Stimulated activated CD4-positive, alpha-beta T cell treated with anti-CD3 and anti-CD28 coated beads, Interleukin-4, amount 100 ng/mL, for 24 hours (primary cell): ENCODE results near the gene DDX31.

ENCODE experiments used
- DNase-seq: peaks from one replicate; pipeline ENCODE4 v3.0.0-alpha.2; 2020

The DDX31 gene

DNA sequence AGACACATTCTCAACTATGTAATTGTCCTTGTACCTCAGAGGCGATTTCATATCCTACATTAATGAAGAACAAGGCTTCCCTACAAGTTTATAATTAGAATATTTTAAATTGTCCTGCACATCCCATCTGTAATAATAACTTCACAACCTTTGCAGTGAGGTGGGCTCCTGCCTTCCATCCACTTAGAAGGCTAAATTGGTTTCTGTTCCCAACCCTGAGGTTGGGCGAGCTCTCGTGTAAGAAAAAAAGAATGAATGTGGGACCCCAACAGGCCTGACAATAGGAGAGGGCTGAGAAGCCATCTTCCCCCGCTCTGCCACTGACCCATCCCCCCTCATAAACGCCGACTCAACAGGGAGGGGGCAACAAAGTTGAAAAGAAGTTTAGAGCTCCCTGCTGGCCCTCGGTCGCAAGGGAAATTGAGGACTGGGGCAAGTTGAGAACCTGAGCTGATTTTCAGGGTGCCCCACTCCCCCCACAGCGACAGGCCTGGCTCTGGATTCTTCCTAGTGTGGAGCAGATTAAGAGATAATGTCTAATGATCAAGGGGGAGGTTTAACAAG, 78.0 kb downstream of the DDX31 start:
- DNase-seq, result no peak

DNA sequence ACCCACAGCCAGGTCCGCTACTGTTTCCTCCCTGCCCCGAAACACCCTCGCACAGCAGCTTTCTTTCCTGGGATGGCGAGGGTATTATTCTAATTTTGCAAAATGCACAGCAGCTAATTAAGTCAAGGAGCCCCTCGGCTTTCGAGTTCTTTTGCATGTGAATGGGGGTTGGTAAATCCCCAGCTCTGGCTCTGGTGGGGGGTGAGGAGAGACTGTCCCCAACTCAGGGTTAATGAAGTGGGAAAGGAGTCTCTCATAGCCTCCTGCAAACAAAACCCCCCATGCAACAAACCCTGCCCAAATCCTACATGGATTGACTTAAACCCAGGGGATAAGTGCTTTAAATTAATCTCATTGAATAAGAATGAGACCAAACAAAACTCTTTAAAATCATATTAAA, 78.5 kb downstream of the DDX31 start:
- no peak for DNase-seq

- DNase-seq, result no peak
Observed at GRCh38 chr9:132590318-132591182, 79.2 kb downstream of the DDX31 start.

DNA sequence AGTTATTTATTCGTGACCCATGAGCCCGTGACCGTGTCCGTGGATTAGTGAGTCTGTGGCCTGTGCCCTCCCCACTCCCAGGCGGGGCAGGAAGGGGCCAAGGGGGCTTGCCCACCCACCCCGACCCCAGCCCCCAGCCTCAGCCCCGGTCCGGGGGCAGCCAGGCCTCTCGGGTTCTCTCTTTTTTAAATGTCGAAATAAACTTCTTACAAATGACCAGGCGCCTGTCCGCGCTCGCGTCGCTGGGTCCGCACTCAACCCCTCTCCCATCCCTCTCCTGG, 79.8 kb downstream of the DDX31 start:
- DNase-seq, result no peak

DNA sequence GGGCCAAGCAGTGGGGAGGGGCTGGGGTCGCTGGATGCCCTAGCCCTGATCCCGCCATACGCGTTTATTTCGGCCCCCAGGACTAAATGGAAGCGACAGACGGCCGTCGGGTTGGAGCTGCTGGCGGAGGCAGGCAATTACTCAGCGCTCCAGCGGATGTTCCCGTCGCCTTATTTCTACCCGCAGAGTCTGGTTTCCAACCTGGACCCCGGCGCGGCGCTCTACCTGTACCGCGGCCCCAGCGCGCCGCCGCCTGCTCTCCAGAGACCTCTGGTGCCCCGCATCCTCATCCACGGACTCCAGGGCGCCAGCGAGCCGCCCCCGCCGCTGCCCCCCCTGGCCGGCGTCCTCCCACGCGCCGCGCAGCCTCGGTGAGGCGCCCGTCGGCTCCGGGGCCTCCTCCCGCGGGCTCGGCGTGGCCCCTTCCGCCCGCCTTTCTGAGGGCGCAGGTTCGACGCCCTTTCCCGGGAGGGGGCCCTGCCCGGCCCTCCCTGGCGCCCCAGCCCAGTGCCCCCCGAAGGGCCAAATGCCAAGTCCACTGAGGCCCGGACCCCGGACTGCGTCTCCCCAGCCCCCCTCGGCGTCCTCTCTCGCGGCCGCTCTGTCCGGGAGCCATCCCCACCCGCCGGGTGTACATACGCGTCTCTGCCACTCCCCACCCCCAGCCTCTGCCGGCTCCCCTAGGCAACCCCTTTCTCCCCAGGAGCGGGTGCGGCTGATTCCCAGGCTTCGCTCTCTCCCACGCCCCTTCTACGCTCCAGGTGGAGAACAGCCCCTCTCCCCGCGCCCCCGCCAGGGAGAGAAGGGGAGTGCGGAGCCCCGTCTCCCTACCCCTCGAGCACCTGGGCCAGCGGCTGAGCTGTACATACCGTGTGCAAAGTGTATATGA, 80.4 kb downstream of the DDX31 start:
- no peak for DNase-seq

GRCh38 chr9:132588501-132589147, 81.2 kb downstream of the DDX31 start:
- no peak for DNase-seq

GRCh38 chr9:132588098-132588497, 81.7 kb downstream of the DDX31 start:
- DNase-seq, result no peak

- no peak for DNase-seq
Observed at GRCh38 chr9:132587592-132587955, 82.2 kb downstream of the DDX31 start.

DNA sequence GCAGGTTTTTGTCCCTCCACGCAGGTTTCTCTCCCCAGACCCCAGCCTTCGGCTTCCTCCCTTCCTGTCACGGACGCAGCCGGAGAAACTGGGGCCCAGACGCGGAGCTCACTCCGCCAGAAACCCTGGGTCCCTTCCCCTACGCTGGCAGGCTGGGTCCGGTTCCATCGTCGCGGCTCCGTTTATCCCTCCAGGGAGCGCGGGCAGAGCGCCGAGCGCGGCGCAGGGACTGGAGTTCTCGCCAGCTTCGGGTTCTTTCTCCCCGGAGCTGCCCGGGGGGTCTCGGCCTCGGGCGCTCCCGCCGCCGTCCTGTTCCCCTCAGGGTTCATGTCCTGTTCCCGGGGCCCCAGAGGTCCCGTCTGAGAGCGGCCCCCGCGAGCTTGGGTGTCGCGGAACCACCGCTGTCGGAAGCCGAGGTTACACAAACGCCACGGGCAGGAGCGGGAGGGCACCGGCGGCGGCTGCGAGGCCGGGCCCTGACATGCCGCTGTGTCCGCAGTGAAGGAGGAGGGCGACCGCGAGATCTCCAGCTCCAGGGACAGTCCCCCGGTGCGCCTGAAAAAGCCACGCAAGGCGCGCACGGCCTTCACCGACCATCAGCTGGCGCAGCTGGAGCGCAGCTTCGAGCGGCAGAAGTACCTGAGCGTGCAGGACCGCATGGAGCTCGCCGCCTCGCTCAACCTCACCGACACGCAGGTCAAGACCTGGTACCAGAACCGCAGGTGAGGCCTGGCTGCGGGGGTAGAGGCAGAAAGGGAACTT, 82.8 kb downstream of the DDX31 start:
- no peak for DNase-seq

GRCh38 chr9:132585954-132586829, 83.6 kb downstream of the DDX31 start:
- no peak for DNase-seq

DNA sequence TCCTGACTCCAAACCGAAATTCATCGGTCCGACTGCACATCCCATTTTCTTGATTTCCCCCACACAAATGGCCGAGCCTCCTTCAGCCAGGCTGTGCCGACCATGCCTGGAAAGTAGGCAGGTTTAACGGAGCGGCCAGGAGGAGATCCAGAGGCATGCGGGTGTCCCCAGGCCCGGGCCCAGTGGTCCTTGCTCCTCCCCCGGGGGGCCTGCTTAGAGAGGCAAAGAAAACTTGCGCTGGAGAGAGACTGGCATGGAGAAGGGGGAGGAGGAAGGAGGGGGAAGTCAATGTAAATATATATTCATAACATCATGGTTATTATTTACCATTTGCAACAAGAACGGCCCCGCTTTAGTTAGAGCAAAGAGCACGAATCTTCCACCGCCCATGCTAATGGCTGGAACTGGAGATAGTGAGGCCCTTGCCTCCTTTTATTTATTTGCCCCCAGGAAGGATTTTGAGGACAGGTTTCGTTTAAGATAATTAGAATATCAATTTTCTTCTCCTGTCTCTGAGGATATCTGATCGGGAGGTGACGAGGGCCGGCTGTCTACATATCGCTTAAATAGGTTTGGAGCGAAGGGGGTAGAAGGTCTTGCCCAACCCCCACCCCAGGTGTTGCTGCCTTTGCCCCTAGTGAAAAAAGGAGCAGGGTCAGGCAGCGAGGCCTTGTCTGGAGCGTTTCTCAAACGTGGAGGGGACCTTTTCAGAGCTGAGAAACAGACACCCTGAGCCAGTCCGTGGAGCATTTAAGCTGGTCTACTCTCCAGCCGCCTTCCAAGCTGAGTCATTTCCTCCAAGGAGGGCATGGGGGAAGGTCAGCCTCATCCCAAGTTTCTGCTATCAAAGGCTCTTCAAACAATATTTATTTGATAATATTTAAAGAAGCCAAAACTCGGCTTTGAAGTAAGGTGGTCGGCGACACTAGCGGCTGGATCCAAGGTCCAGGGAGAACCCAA, 84.9 kb downstream of the DDX31 start:
- no peak for DNase-seq

GRCh38 chr9:132583584-132584304, 86.0 kb downstream of the DDX31 start:
- DNase-seq, result no peak

- DNase-seq, result no peak
Observed at GRCh38 chr9:132582786-132583583, 86.8 kb downstream of the DDX31 start.

- DNase-seq, result no peak
Observed at GRCh38 chr9:132582276-132582785, 87.5 kb downstream of the DDX31 start, which contains the start of gene BARHL1. TSS of gene BARHL1 (plus strand) at chr9:132582606. CDS start at chr9:132582798, 192 bp downstream.

GRCh38 chr9:132579427-132579798, 90.4 kb downstream of the DDX31 start:
- no peak for DNase-seq

DNA sequence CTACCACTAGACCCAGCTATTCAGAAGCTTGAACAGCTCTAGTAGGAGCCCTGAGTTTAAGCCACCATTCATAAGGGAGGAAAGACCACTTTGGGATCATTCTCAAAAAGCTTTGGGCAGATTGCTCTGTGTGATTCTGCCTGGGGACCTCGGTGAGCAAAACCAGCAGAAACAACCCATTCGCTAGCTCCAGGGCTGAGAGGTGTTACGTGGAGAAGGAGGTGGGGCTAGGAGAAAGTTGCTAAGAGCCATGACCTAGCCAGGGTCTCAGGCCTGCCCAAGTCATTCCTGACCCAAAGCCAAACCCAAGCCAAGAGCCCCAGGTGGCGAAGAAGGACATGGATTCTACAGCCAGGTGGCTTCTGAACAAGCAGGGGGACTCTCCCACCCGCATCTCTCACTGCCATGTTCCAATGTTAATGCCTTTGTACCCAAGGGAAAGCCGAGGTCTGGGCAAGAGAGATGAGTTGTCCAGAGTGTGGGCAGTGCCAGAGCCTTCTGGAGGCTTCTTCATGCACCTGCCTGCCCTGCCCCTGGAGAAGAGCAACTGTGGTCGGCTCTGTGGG, 91.3 kb downstream of the DDX31 start:
- DNase-seq, result no peak

DNA sequence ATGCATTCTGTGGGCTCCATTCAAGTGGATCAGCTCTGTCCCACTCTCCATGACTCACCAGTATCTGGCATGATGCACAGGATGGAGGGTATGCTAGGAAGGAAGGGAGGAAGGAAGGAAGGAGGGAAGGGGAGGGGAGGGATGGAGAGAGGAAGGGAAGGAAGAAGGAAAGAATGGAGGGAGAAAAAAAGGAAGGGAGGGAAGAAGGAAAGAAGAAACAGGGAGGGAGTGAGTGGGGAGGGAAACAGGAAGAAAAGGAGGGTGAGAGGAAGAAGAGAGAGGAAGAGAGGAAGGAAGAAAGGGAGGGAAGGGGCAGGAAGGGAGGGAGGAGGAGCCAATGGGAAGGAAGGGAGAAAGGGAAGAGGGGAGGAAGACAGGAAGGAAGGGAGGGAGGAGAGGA, 92.7 kb downstream of the DDX31 start:
- no peak for DNase-seq

DNA sequence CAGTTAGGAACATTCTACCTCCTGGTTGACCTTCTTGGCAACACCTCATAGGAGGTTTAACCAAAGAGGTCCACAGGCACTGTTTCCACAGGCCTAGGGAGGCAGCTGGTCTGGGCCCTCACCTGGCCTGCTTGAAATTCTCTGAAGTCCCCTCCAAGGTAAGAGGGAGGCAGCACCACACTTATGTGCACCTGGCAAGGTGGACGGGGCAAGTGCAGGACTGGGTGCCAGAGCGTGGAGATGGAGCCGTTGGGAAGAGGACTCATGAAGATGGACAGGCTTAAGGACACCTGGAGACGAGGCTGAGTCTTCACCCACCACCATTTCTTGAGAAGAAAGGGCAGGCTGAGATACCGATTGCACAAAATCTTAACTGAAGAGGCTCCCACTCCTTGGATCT, 94.0 kb downstream of the DDX31 start:
- DNase-seq, result no peak
